ENCODE measurements around the gene TMEM59L.

DNA sequence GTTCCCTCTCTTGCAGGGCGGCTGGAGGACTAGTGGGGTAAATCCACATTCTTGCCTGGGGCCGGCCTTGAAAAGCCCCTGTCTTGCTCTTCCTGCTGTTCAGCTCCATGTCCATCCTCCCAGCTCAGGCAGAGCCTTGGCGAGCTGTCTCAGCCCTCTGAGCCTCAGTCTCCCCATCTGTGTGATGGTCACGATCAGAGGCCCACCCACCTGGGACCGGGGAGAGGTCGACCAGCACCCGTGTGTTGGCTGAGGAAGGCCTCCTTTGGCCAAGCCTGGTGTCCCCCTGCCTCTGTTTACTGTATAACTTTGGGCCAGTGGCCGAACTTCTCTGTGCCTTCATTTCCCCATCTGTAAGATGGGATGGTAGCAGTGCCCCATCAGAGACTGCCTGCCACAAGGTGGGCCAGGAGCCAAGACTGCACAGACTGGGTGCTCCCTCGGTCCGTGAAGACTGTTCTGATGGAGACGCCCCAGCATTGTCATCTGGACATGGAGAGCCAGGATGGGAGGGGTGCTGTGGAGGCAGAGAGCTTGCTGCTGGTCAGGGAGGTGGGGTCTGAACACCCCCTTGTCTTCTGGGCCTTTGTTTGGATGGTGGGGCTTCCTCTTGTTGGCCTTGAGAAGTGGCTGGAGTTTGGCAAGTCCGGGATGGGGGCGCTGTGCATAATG, 42.6 kb downstream of the TMEM59L start:
- TF ChIP-seq POLR2A (IDR thresholded peaks at IDR 0.05; ENCODE audit: low read depth, low read length) = no peak
- no peak for TF ChIP-seq TAF1 (IDR thresholded peaks at IDR 0.05; ENCODE audit: borderline replicate concordance, low read depth, low read length)
